GM12892 (cell line): Measurements from ENCODE around the gene CDKL5.

Experiments used
- POLR2A ChIP-seq: IDR thresholded peaks from 2 replicates; pipeline ENCODE4 v1.6.1; 2011; ENCODE audit warnings: low read depth, low read length, control low read depth
- POLR2AphosphoS5 ChIP-seq: IDR thresholded peaks from 2 replicates; pipeline ENCODE4 v1.6.1; 2011; ENCODE audit warnings: low read depth, low read length, control low read depth
- TAF1 ChIP-seq: IDR thresholded peaks from 2 replicates; pipeline ENCODE4 v1.6.1; 2011; ENCODE audit warnings: low read depth, mild to moderate bottlenecking, control low read depth, low read length, borderline replicate concordance

DNA sequence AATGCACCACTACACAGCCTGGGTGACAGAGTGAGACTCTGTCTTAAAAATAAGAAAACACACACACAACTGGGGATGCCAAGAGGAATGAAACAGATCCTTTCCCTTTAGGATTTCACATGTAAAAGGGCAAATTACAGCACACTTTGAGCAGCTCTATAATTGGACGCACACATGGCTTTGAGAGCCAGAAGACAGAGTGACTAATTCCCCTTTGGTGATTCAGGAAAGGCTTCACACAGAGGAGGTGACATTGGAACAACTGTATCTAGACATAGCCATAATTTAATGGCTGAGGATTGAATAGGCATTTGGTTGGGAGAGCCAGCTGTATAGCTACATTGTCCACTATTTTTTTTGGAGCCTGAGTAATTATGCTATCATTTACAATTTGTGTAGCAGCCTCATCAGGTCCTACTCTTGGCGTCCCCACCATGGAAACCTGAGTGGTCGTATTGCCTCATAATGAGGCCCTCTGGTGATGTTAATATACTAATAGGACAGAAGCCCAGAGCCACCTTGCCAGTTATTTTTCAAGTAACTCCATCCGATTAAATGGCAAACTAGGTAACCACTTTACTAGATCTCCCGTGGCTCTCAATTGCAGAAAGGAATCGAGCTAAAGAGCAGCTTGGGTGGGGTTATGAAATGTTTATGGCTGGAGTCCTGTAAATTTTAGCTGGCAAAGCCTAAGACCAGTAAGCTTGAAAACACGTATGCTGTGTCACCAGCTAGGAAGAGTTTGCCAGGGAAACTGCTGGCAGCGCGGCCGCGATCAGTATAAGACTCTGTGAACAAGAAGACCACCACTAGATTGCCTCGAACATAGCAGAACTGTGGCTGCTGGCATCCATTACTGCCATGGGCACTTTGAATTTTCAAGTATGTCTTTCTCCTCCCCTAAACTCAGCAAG, 273.6 kb downstream of the CDKL5 start:
- TF ChIP-seq POLR2A = no peak
- TF ChIP-seq POLR2AphosphoS5 = no peak
- TF ChIP-seq TAF1 = no peak
